HG02642 (cell line): ENCODE results near the gene KAT2A.

Source experiments
- ATAC-seq: cut with Tn5 transposase; IDR thresholded peaks from one replicate; pipeline ENCODE4 v1.9.1; 2021; ENCODE audit warnings: mild to moderate bottlenecking; ENCODE audit not compliant: unreplicated experiment, poor library complexity

Gene KAT2A

GRCh38 chr17:42067371-42068091, 53.6 kb downstream of the KAT2A start:
- no peak for ATAC-seq

GRCh38 chr17:42065201-42065600, 56.0 kb downstream of the KAT2A start:
- no peak for ATAC-seq
